GM12873 (cell line): ENCODE results near the gene CNTN5.

Source experiments
- CTCF ChIP-seq: IDR thresholded peaks from 2 replicates; pipeline ENCODE4 v1.5.1; 2012; ENCODE audit warnings: low read depth, mild to moderate bottlenecking, moderate library complexity, low read length, control low read depth; ENCODE audit not compliant: insufficient read depth; ENCODE audit errors: missing control alignments

The CNTN5 gene

GRCh38 chr11:100296051-100296679, 1275.4 kb downstream of the CNTN5 start:
- no peak for TF ChIP-seq CTCF

GRCh38 chr11:100297516-100297915, 1276.8 kb downstream of the CNTN5 start:
- TF ChIP-seq CTCF, result no peak

GRCh38 chr11:100302824-100303223, 1282.1 kb downstream of the CNTN5 start:
- TF ChIP-seq CTCF, result no peak

- TF ChIP-seq CTCF, result no peak
Measured at GRCh38 chr11:100303897-100304296, 1283.1 kb downstream of the CNTN5 start.

GRCh38 chr11:100308202-100308601, 1287.5 kb downstream of the CNTN5 start:
- TF ChIP-seq CTCF, result no peak

- no peak for TF ChIP-seq CTCF
Measured at GRCh38 chr11:100315946-100316345, 1295.2 kb downstream of the CNTN5 start.

- TF ChIP-seq CTCF, result no peak
Measured at GRCh38 chr11:100316952-100317351, 1296.2 kb downstream of the CNTN5 start.
